HG03354 (cell line): Measurements from ENCODE around the gene PPP2R2C.

Experiments
- ATAC-seq: cut with Tn5 transposase; IDR thresholded peaks from one replicate; pipeline ENCODE4 v1.9.1; 2021; ENCODE audit warnings: mild to moderate bottlenecking; ENCODE audit not compliant: unreplicated experiment, poor library complexity, severe bottlenecking

The PPP2R2C gene

GRCh38 chr4:6339818-6340445 lies 132.5 kb downstream of the PPP2R2C start:
- no peak for ATAC-seq

GRCh38 chr4:6338951-6339817 lies 133.2 kb downstream of the PPP2R2C start:
- no peak for ATAC-seq

- peak; percentile 65 for ATAC-seq
These were observed 134.1 kb downstream of the PPP2R2C start for GRCh38 chr4:6338175-6338950.

- no peak for ATAC-seq
These were observed 135.0 kb downstream of the PPP2R2C start for GRCh38 chr4:6337331-6337935.

- no peak for ATAC-seq
These were observed 136.2 kb downstream of the PPP2R2C start for GRCh38 chr4:6336166-6336565.

- no peak for ATAC-seq
These were observed 137.3 kb downstream of the PPP2R2C start for GRCh38 chr4:6335040-6335590.

- ATAC-seq, result no peak
These were observed 138.1 kb downstream of the PPP2R2C start for GRCh38 chr4:6334203-6334887.

- ATAC-seq, result no peak
These were observed 138.9 kb downstream of the PPP2R2C start for GRCh38 chr4:6333301-6334202.

GRCh38 chr4:6332669-6333050 lies 139.8 kb downstream of the PPP2R2C start:
- ATAC-seq, result no peak

- no peak for ATAC-seq
These were observed 140.3 kb downstream of the PPP2R2C start for GRCh38 chr4:6332042-6332668.

- no peak for ATAC-seq
These were observed 140.9 kb downstream of the PPP2R2C start for GRCh38 chr4:6331468-6331867.

- ATAC-seq, result no peak
These were observed 141.4 kb downstream of the PPP2R2C start for GRCh38 chr4:6331018-6331417.

- ATAC-seq, result no peak
These were observed 142.0 kb downstream of the PPP2R2C start for GRCh38 chr4:6330384-6330767.

GRCh38 chr4:6329478-6330383 lies 142.7 kb downstream of the PPP2R2C start:
- no peak for ATAC-seq

GRCh38 chr4:6328526-6328925 lies 143.9 kb downstream of the PPP2R2C start:
- ATAC-seq, result no peak

- ATAC-seq, result peak; percentile 65
These were observed 145.0 kb downstream of the PPP2R2C start for GRCh38 chr4:6327220-6327917.
